GM08714 (cell line): Measurements from ENCODE around the gene GPR37.

Source experiments
- H3K4me3 ChIP-seq: fragments of 200-500 bp; sonication (Bioruptor generic); 2 replicates; pipeline ENCODE4 v1.5.1; 2014; ENCODE audit warnings: mild to moderate bottlenecking, low read length, inconsistent platforms
- ZNF274 ChIP-seq: IDR thresholded peaks from 2 replicates; pipeline ENCODE4 v1.6.1; 2012; ENCODE audit warnings: mild to moderate bottlenecking, low read depth, low read length

Gene GPR37

GRCh38 chr7:124765401-124766352 is at the start of gene GPR37:
TSS of gene GPR37 (minus strand) at chr7:124765792. CDS start at chr7:124764976, 816 bp downstream.
- H3K4me3 ChIP-seq, result peak within 1 kb of the TSS; percentile 57; the same call in 1 of the 2 replicates

GRCh38 chr7:124813994-124814798 is 48.6 kb upstream of the GPR37 start:
- no peak overlapping the region for H3K4me3 ChIP-seq
- TF ChIP-seq ZNF274, result no peak

More at GRCh38 chr7:124765401-124766352, at the start of gene GPR37:
- no peak for TF ChIP-seq ZNF274

- no peak for TF ChIP-seq ZNF274
- H3K4me3 ChIP-seq, result no peak overlapping the region
These were observed 47.2 kb upstream of the GPR37 start for GRCh38 chr7:124812764-124813163.

GRCh38 chr7:124811341-124811740 is 45.7 kb upstream of the GPR37 start:
- no peak overlapping the region for H3K4me3 ChIP-seq
- TF ChIP-seq ZNF274, result no peak

GRCh38 chr7:124810605-124811004 is 45.0 kb upstream of the GPR37 start:
- no peak overlapping the region for H3K4me3 ChIP-seq
- no peak for TF ChIP-seq ZNF274

GRCh38 chr7:124808206-124808605 is 42.6 kb upstream of the GPR37 start:
- no peak overlapping the region for H3K4me3 ChIP-seq
- no peak for TF ChIP-seq ZNF274

- no peak for TF ChIP-seq ZNF274
- no peak overlapping the region for H3K4me3 ChIP-seq
These were observed 35.8 kb upstream of the GPR37 start for GRCh38 chr7:124801330-124801895.

GRCh38 chr7:124800386-124800785 is 34.8 kb upstream of the GPR37 start:
- no peak overlapping the region for H3K4me3 ChIP-seq
- TF ChIP-seq ZNF274, result no peak

- TF ChIP-seq ZNF274, result no peak
- H3K4me3 ChIP-seq, result no peak overlapping the region
These were observed 33.9 kb upstream of the GPR37 start for GRCh38 chr7:124799448-124799847.

GRCh38 chr7:124796771-124797170 is 31.2 kb upstream of the GPR37 start:
- H3K4me3 ChIP-seq, result no peak overlapping the region
- TF ChIP-seq ZNF274, result no peak

GRCh38 chr7:124792696-124793095 is 27.1 kb upstream of the GPR37 start:
- TF ChIP-seq ZNF274, result no peak
- H3K4me3 ChIP-seq, result no peak overlapping the region

GRCh38 chr7:124792002-124792401 is 26.4 kb upstream of the GPR37 start:
- no peak overlapping the region for H3K4me3 ChIP-seq
- TF ChIP-seq ZNF274, result no peak

- H3K4me3 ChIP-seq, result no peak overlapping the region
- no peak for TF ChIP-seq ZNF274
These were observed 25.8 kb upstream of the GPR37 start for GRCh38 chr7:124791426-124791825.

- H3K4me3 ChIP-seq, result no peak overlapping the region
- TF ChIP-seq ZNF274, result no peak
These were observed 25.1 kb upstream of the GPR37 start for GRCh38 chr7:124790645-124791044.
